SK-N-SH (cell line): ENCODE data around the gene PPP2R3C. TPM values are rescaled to one million over a fixed set of nuclear protein-coding genes. Genes with fewer than 3 reads are reported as not detected.

ENCODE experiments used
- CTCF ChIA-PET: fragments of 300-600, 350-600 bp; formaldehyde crosslinking; extraction: SDS; loops from one replicate; lab custom pipeline; 2021; lab: Yijun Ruan, JAX
- POLR2A ChIA-PET: fragments of 350-600 bp; sonication (Branson Sonifier 250); formaldehyde crosslinking; extraction: SDS; loops from one replicate; lab custom pipeline; 2020; ENCODE audit warnings: antibody characterized with exemption, inconsistent platforms; lab: Yijun Ruan, JAX
- DNase-seq: peaks from one replicate; pipeline ENCODE4 v3.0.0; 2012
- H2AFZ ChIP-seq: fragments of 200-600 bp; sonication (generic); 2 replicates; pipeline ENCODE4 v1.8.1; 2016; ENCODE audit warnings: antibody characterized with exemption, mild to moderate bottlenecking, low read depth
- H3F3A ChIP-seq: fragments of 200-600 bp; sonication (generic); replicated peaks from 2 replicates; pipeline ENCODE3; 2016; ENCODE audit warnings: antibody characterized with exemption, mild to moderate bottlenecking; ENCODE audit not compliant: insufficient read depth
- H3K27ac ChIP-seq, 2 experiments: fragments of 200-500 bp in 1 of 2; fragments of 200-600 bp in 1 of 2; sonication (Bioruptor generic) in 1 of 2; sonication (generic), shearing (Covaris generic) in 1 of 2; 2 replicates each; pipeline versions ENCODE4 v1.5.1 to v1.6.1; 2014 to 2016; ENCODE audit warnings: low read depth in 2 of 2, inconsistent platforms in 1 of 2, low read length in 1 of 2, mild to moderate bottlenecking in 1 of 2, mixed read lengths in 1 of 2
- H3K27me3 ChIP-seq: fragments of 200-600 bp; sonication (generic), shearing (Covaris generic); 2 replicates; pipeline ENCODE4 v1.6.1; 2016; ENCODE audit warnings: mixed run types; ENCODE audit not compliant: insufficient read depth
- H3K36me3 ChIP-seq, 2 experiments: fragments of 200-500 bp in 1 of 2; fragments of 200-600 bp in 1 of 2; sonication (Bioruptor generic) in 1 of 2; sonication (generic) in 1 of 2; replicated peaks in 1 of 2; 2 replicates each; pipeline versions ENCODE3 to v1.5.1; 2014 to 2016; ENCODE audit warnings: low read length in 1 of 2, mild to moderate bottlenecking in 1 of 2; ENCODE audit not compliant: insufficient read depth in 2 of 2, control insufficient read depth in 1 of 2
- H3K4me1 ChIP-seq, 2 experiments: fragments of 200-500 bp in 1 of 2; fragments of 200-600 bp in 1 of 2; sonication (Bioruptor generic) in 1 of 2; sonication (generic), shearing (Covaris generic) in 1 of 2; 2 replicates each; pipeline versions ENCODE4 v1.5.1 to v1.6.1; 2014 to 2016; ENCODE audit warnings: low read depth in 1 of 2, low read length in 1 of 2, mixed run types in 1 of 2; ENCODE audit not compliant: insufficient read depth in 2 of 2, control insufficient read depth in 1 of 2
- H3K4me2 ChIP-seq: fragments of 200-600 bp; sonication (generic), shearing (Covaris generic); 2 replicates; pipeline ENCODE4 v1.6.1; 2017; ENCODE audit warnings: mixed run types
- H3K4me3 ChIP-seq, 2 experiments: fragments of 200-500 bp in 1 of 2; fragments of 200-600 bp in 1 of 2; sonication (Bioruptor generic) in 1 of 2; sonication (generic), shearing (Covaris generic) in 1 of 2; 2 replicates each; pipeline versions ENCODE4 v1.5.1 to v1.8.1; 2014 to 2016; ENCODE audit warnings: low read depth in 2 of 2, inconsistent platforms in 1 of 2, low read length in 1 of 2, mild to moderate bottlenecking in 1 of 2, mixed read lengths in 1 of 2, moderate library complexity in 1 of 2
- H3K79me2 ChIP-seq: fragments of 200-600 bp; sonication (generic); 2 replicates; pipeline ENCODE4 v1.8.1; 2017; ENCODE audit warnings: mild to moderate bottlenecking; ENCODE audit not compliant: insufficient read depth
- H3K9ac ChIP-seq: fragments of 200-600 bp; sonication (generic); 2 replicates; pipeline ENCODE4 v1.6.1; 2017; ENCODE audit warnings: mixed run types
- H3K9me2 ChIP-seq: fragments of 200-600 bp; sonication (generic); 2 replicates; pipeline ENCODE4 v1.6.1; 2017; ENCODE audit warnings: mixed run types
- H3K9me3 ChIP-seq: fragments of 200-600 bp; sonication (generic); 2 replicates; pipeline ENCODE4 v1.6.1; 2017; ENCODE audit warnings: mixed run types, mild to moderate bottlenecking, moderate library complexity
- H4K20me1 ChIP-seq: fragments of 200-600 bp; sonication (generic); 2 replicates; pipeline ENCODE4 v1.6.1; 2017; ENCODE audit warnings: mild to moderate bottlenecking, mixed run types; ENCODE audit not compliant: insufficient read depth
- CHD2 ChIP-seq: fragments of 150-350 bp; IDR thresholded peaks from 2 replicates; pipeline ENCODE4 v1.6.1; 2018; ENCODE audit warnings: low read length; ENCODE audit not compliant: partially characterized antibody
- CTCF ChIP-seq: fragments of 200-600 bp; sonication (generic); IDR thresholded peaks from 2 replicates; pipeline ENCODE4 v1.6.1; 2017; ENCODE audit warnings: antibody characterized with exemption, mild to moderate bottlenecking, moderate library complexity
- ELF1 ChIP-seq: IDR thresholded peaks from 2 replicates; pipeline ENCODE4 v1.4.0; 2012
- EP300 ChIP-seq, 2 experiments: IDR thresholded peaks; 2 replicates each; pipeline versions ENCODE4 v1.4.0 to v1.6.1; 2012; ENCODE audit warnings: borderline replicate concordance in 1 of 2, low read depth in 1 of 2, low read length in 1 of 2
- FOSL2 ChIP-seq: IDR thresholded peaks from 2 replicates; pipeline ENCODE4 v1.4.0; 2012; ENCODE audit warnings: low read depth, mild to moderate bottlenecking, moderate library complexity, borderline replicate concordance
- GABPA ChIP-seq: IDR thresholded peaks from 2 replicates; pipeline ENCODE4 v1.4.0; 2012; ENCODE audit warnings: low read depth, mild to moderate bottlenecking
- IRF3 ChIP-seq: fragments of 150-350 bp; IDR thresholded peaks from 2 replicates; pipeline ENCODE4 v1.6.1; 2016; ENCODE audit warnings: mild to moderate bottlenecking, low read depth, low read length
- NRF1 ChIP-seq: IDR thresholded peaks from 2 replicates; pipeline ENCODE4 v1.6.1; 2012; ENCODE audit warnings: low read depth, mild to moderate bottlenecking, low read length
- RAD21 ChIP-seq: IDR thresholded peaks from 2 replicates; pipeline ENCODE4 v1.6.1; 2012; ENCODE audit warnings: mild to moderate bottlenecking, low read length
- SIN3A ChIP-seq: IDR thresholded peaks from 2 replicates; pipeline ENCODE4 v1.6.1; 2012; ENCODE audit warnings: low read depth, mild to moderate bottlenecking, low read length, moderate library complexity, borderline replicate concordance
- USF1 ChIP-seq: IDR thresholded peaks from 2 replicates; pipeline ENCODE4 v1.4.0; 2012; ENCODE audit warnings: low read depth, borderline replicate concordance
- ZBTB33 ChIP-seq: IDR thresholded peaks from 2 replicates; pipeline ENCODE4 v1.4.0; 2012; ENCODE audit warnings: low read depth, borderline replicate concordance
- WGBS: methylation state at CpG from one replicate; pipeline ENCODE4 v1.1.6; 2017; ENCODE audit warnings: low lambda C conversion rate; 5-methylcytosine and 5-hydroxymethylcytosine counted together
- polyA plus RNA-seq, 3 experiments: library from polyadenylated mRNA; depleted of rRNA; stranded (reverse); fragments of >200 nt; gene quantifications; 2 replicates each; pipeline ENCODE4 v1.2.3, GENCODE V29; 2012

Gene PPP2R3C
- polyA plus RNA-seq, 1 of the 3 experiments (the other 2 are of a cell fraction): 6.2 TPM

- H3K9ac ChIP-seq: peak overlapping the region; percentile 90
- ChIA-PET CTCF (interaction anchor here (0.6 to 2.0 kb wide), 4 partner anchors 18 to 692 kb away, joined by 3 to 8 read pairs (median 4); no protein-coding TSS in a partner anchor), POLR2A (interaction anchor here (0.6 to 1.9 kb wide), 3 partner anchors 32 to 704 kb away, joined by 4 to 8 read pairs (median 5); partner anchors contain the start of genes BRMS1L and INSM2)
- TF ChIP-seq CHD2 (no peak), IRF3 (no peak), SIN3A (no peak), ELF1 (no peak), USF1 (no peak), CTCF (no peak), FOSL2 (no peak), RAD21 (no peak), EP300 (IDR thresholded peaks at IDR 0.05; ENCODE audit: borderline replicate concordance in 1 of 2, low read depth in 1 of 2, low read length in 1 of 2) (no peak), ZBTB33 (no peak), NRF1 (no peak), GABPA (no peak)
- H2AFZ ChIP-seq: peak overlapping the region; percentile 90
- DNase-seq: peak; percentile 10
- H3K4me2 ChIP-seq: peak overlapping the region; percentile 86
- peaks cover 54% of the 10 kb centered on the region; the same call in 1 of the 2 replicates for H3K79me2 ChIP-seq
- peak overlapping the region; percentile 98 for H3K27ac ChIP-seq
- no peaks in the 10 kb centered on the region for H3K9me2 ChIP-seq
- H3K9me3 ChIP-seq: no peaks in the 10 kb centered on the region
- 12% methylated on average over 17 of the region's 23 CpGs for WGBS
- peak overlapping the region; percentile 81 for H3K4me3 ChIP-seq
- H3F3A ChIP-seq: peaks cover 6% of the 10 kb centered on the region
- H3K4me1 ChIP-seq: peaks cover 8 to 12% of the 10 kb centered on the region in 2 experiments; a peak in 3 of 4 replicates
- H3K27me3 ChIP-seq: no peaks in the 10 kb centered on the region
- no peaks in the 10 kb centered on the region for H4K20me1 ChIP-seq
- H3K36me3 ChIP-seq: peaks cover 0 to 11% of the 10 kb centered on the region in 2 experiments
Observed at GRCh38 chr14:35122696-35123387, 1.1 kb upstream of the PPP2R3C start.
